HCT116 (cell line): ENCODE data around the gene RIPK4. TPM values are rescaled to one million over a fixed set of nuclear protein-coding genes. Genes with fewer than 3 reads are reported as not detected.

Source experiments
- ATAC-seq: fragments of 200-7000 bp; cut with Tn5 transposase; 2 replicates; pipeline ENCODE4 v1.9.1; 2020; ENCODE audit warnings: mild to moderate bottlenecking, moderate library complexity
- BruUV-seq: library from RNA; stranded (reverse); fragments of 400-500 nt; replicated peaks from 2 replicates; lab custom pipeline; 2021; lab: Mats Ljungman, UMichigan
- CTCF ChIA-PET: fragments of 300-600 bp; sonication (Branson Sonifier 250); formaldehyde crosslinking; loops from one replicate; lab custom pipeline; 2021; ENCODE audit warnings: antibody characterized with exemption; lab: Charles Lee
- POLR2A ChIA-PET: fragments of 300-600, 350-600 bp; sonication (Branson Sonifier 250); formaldehyde crosslinking; loops from one replicate; lab custom pipeline; 2021; ENCODE audit warnings: antibody characterized with exemption; lab: Charles Lee
- RAD21 ChIA-PET, 2 experiments: fragments of 300-600 bp; sonication (Branson Sonifier 250); formaldehyde crosslinking; loops; one replicate each; lab custom pipeline; 2023; ENCODE audit warnings: low total read pairs in 2 of 2; ENCODE audit not compliant: uncharacterized antibody in 2 of 2, unreplicated experiment in 2 of 2, low non-redundant PET in 1 of 2; lab: Charles Lee
- DNase-seq: peaks from one replicate; pipeline ENCODE4 v3.0.0-alpha.2; 2010; ENCODE audit warnings: low read depth, low spot score
- H2AFZ ChIP-seq: fragments of 200-600 bp; shearing (Covaris generic), sonication (generic); 2 replicates; pipeline ENCODE4 v1.6.1; 2017; ENCODE audit warnings: low read depth, mixed run types, mixed read lengths, antibody characterized with exemption, low read length; ENCODE audit not compliant: poor library complexity, severe bottlenecking
- H3K27ac ChIP-seq: 2 replicates; pipeline ENCODE4 v1.5.1; 2012; ENCODE audit warnings: low read depth, low read length
- H3K27me3 ChIP-seq: fragments of 200-600 bp; sonication (generic); 2 replicates; pipeline ENCODE4 v1.6.1; 2016; ENCODE audit warnings: mixed run types, low read length, mixed read lengths; ENCODE audit not compliant: insufficient read depth
- H3K36me3 ChIP-seq, 2 experiments: fragments of 200-500 bp in 1 of 2; fragments of 200-600 bp in 1 of 2; sonication (Bioruptor generic) in 1 of 2; sonication (generic) in 1 of 2; 2 replicates each; pipeline versions ENCODE4 v1.5.1 to v1.6.1; 2014 to 2016; ENCODE audit warnings: low read length in 2 of 2, inconsistent platforms in 1 of 2, mixed read lengths in 1 of 2, mixed run types in 1 of 2; ENCODE audit not compliant: insufficient read depth in 2 of 2, control insufficient read depth in 1 of 2
- H3K4me1 ChIP-seq, 2 experiments: fragments of 200-600 bp in 1 of 2; sonication (generic) in 1 of 2; 2 replicates each; pipeline versions ENCODE4 v1.5.1 to v1.6.1; 2012 to 2017; ENCODE audit warnings: low read length in 2 of 2, inconsistent platforms in 1 of 2, mild to moderate bottlenecking in 1 of 2, mixed read lengths in 1 of 2, mixed run types in 1 of 2, moderate library complexity in 1 of 2; ENCODE audit not compliant: insufficient read depth in 2 of 2, control insufficient read depth in 1 of 2
- H3K4me2 ChIP-seq: fragments of 200-600 bp; sonication (generic); 2 replicates; pipeline ENCODE4 v1.6.1; 2017; ENCODE audit warnings: mixed run types, low read length, mixed read lengths
- H3K4me3 ChIP-seq, 2 experiments: fragments of 200-600 bp in 1 of 2; sonication (generic) in 1 of 2; replicated peaks in 1 of 2; 2 replicates each; pipeline ENCODE4 v1.5.1; 2011 to 2016; ENCODE audit warnings: low read length in 2 of 2, control low read depth in 1 of 2, low read depth in 1 of 2, mild to moderate bottlenecking in 1 of 2, mixed read lengths in 1 of 2, mixed run types in 1 of 2
- H3K79me2 ChIP-seq: fragments of 200-600 bp; sonication (generic); 2 replicates; pipeline ENCODE4 v1.6.1; 2017; ENCODE audit warnings: mild to moderate bottlenecking, mixed run types, low read length, moderate library complexity, mixed read lengths; ENCODE audit not compliant: insufficient read depth
- H3K9ac ChIP-seq: fragments of 200-600 bp; sonication (generic); 2 replicates; pipeline ENCODE4 v1.6.1; 2016; ENCODE audit warnings: low read length, mixed read lengths
- H3K9me2 ChIP-seq: fragments of 200-600 bp; sonication (generic), shearing (Covaris generic); 2 replicates; pipeline ENCODE4 v1.6.1; 2017; ENCODE audit warnings: mixed run types, mild to moderate bottlenecking, moderate library complexity; ENCODE audit not compliant: insufficient read depth
- H3K9me3 ChIP-seq, 2 experiments: fragments of 200-500 bp in 1 of 2; fragments of 200-600 bp in 1 of 2; sonication (Bioruptor generic) in 1 of 2; sonication (generic) in 1 of 2; 2 replicates each; pipeline ENCODE4 v1.6.1; 2014 to 2017; ENCODE audit warnings: low read length in 2 of 2, mixed read lengths in 2 of 2, inconsistent platforms in 1 of 2, low read depth in 1 of 2, mild to moderate bottlenecking in 1 of 2, mixed run types in 1 of 2, moderate library complexity in 1 of 2; ENCODE audit not compliant: control insufficient read depth in 1 of 2, insufficient read depth in 1 of 2
- H4K20me1 ChIP-seq: fragments of 200-600 bp; sonication (generic), shearing (Covaris generic); 2 replicates; pipeline ENCODE4 v1.6.1; 2017; ENCODE audit warnings: mixed run types, mild to moderate bottlenecking, moderate library complexity; ENCODE audit not compliant: insufficient read depth
- CEBPB ChIP-seq: IDR thresholded peaks from 2 replicates; pipeline ENCODE4 v1.6.1; 2012; ENCODE audit warnings: low read depth
- CTCF ChIP-seq, 3 experiments: fragments of 200-600 bp in 1 of 3; sonication (generic) in 1 of 3; IDR thresholded peaks in 2 of 3; conservative IDR thresholded peaks in 1 of 3; 2 replicates each; pipeline ENCODE4 v1.5.1; 2012 to 2017; ENCODE audit warnings: low read depth in 2 of 3, low read length in 2 of 3, antibody characterized with exemption in 1 of 3, borderline replicate concordance in 1 of 3, control low read depth in 1 of 3, mild to moderate bottlenecking in 1 of 3, mixed read lengths in 1 of 3, mixed run types in 1 of 3, moderate library complexity in 1 of 3; ENCODE audit not compliant: insufficient read depth in 1 of 3
- ELF1 ChIP-seq: IDR thresholded peaks from 2 replicates; pipeline ENCODE4 v1.6.1; 2012; ENCODE audit warnings: low read depth, borderline replicate concordance
- FOSL1 ChIP-seq: IDR thresholded peaks from 2 replicates; pipeline ENCODE4 v1.6.1; 2012; ENCODE audit warnings: low read depth
- JUND ChIP-seq: IDR thresholded peaks from 2 replicates; pipeline ENCODE4 v1.6.1; 2012
- RAD21 ChIP-seq: IDR thresholded peaks from 2 replicates; pipeline ENCODE4 v1.6.1; 2012; ENCODE audit warnings: low read depth, mild to moderate bottlenecking
- SIN3A ChIP-seq: IDR thresholded peaks from 2 replicates; pipeline ENCODE4 v1.6.1; 2012; ENCODE audit warnings: low read depth
- SP1 ChIP-seq: IDR thresholded peaks from 2 replicates; pipeline ENCODE4 v1.6.1; 2012; ENCODE audit warnings: low read depth
- TCF7L2 ChIP-seq: IDR thresholded peaks from 2 replicates; pipeline ENCODE4 v1.7.0; 2011; ENCODE audit warnings: borderline replicate concordance, inconsistent platforms; ENCODE audit not compliant: insufficient read depth, insufficient read length; ENCODE audit errors: extremely low read depth
- ZFX ChIP-seq: fragments of 450-650 bp; IDR thresholded peaks from 2 replicates; pipeline ENCODE4 v1.6.1; 2017
- intact Hi-C: fragments of 100-400 bp; cut with micrococcal nuclease; formaldehyde crosslinking; loops from 2 replicates; pipeline ENCODE4 v1.10.0; 2022
- total RNA-seq: library from RNA; stranded (reverse); gene quantifications from one replicate; pipeline ENCODE4 v1.2.1, GENCODE V29; 2021; ENCODE audit not compliant: unreplicated experiment

The RIPK4 gene
- total RNA-seq, 1 experiment from 2014 or later = 9.9 TPM

GRCh38 chr21:41769111-41769510 lies 2.3 kb upstream of the RIPK4 start:
- ChIA-PET RAD21 (interaction anchor here (1.5 to 2.5 kb wide), 2 partner anchors 156 to 157 kb away, joined by 3 to 13 read pairs; no protein-coding TSS in a partner anchor), POLR2A (interaction anchor here (0.9 to 1.5 kb wide), 3 partner anchors 9 to 90 kb away, joined by 4 read pairs; no protein-coding TSS in a partner anchor), CTCF (interaction anchor here (0.6 to 3.9 kb wide), 6 partner anchors 9 to 157 kb away, joined by 3 to 28 read pairs (median 4); no protein-coding TSS in a partner anchor)
- Histone ChIP-seq H3K4me1 (peaks cover 33 to 39% of the 10 kb centered on the region in 2 experiments), H3K4me3 (peak overlapping the region; percentile 74 to 81), H3K9ac (peak overlapping the region; percentile 31; the same call in 1 of the 2 replicates), H4K20me1 (no peaks in the 10 kb centered on the region), H2AFZ (peak overlapping the region; percentile 80), H3K4me2 (peak overlapping the region; percentile 94), H3K27ac (no peak overlapping the region), H3K9me2 (no peaks in the 10 kb centered on the region), H3K9me3 (no peaks in the 10 kb centered on the region), H3K36me3 (no peaks in the 10 kb centered on the region; a peak in 1 of 4 replicates), H3K79me2 (peaks cover 25% of the 10 kb centered on the region), H3K27me3 (peaks cover 40% of the 10 kb centered on the region)
- no TSS peak for BruUV-seq
- intact Hi-C loops = loop anchor here (5.0 kb wide), 1 partner anchor 92 kb away; no protein-coding TSS in a partner anchor
- DNase-seq (no peak), ATAC-seq (no peak)
- no peak for TF ChIP-seq FOSL1
- TF ChIP-seq ELF1 = no peak
- no peak for TF ChIP-seq CEBPB
- no peak for TF ChIP-seq SP1

GRCh38 chr21:41768437-41769042 lies 1.7 kb upstream of the RIPK4 start:
- POLR2A ChIA-PET = interaction anchor here (0.9 to 1.5 kb wide), 4 partner anchors 9 to 156 kb away, joined by 4 to 5 read pairs (median 4); no protein-coding TSS in a partner anchor
- no peaks in the 10 kb centered on the region for H3K9me3 ChIP-seq
- ATAC-seq = peak; percentile 51
- intact Hi-C loops = loop anchor here (5.0 kb wide), 1 partner anchor 91 kb away; no protein-coding TSS in a partner anchor
- H3K79me2 ChIP-seq = peaks cover 30% of the 10 kb centered on the region
- RAD21 ChIA-PET = interaction anchor here (1.5 to 2.5 kb wide), 2 partner anchors 156 kb away, joined by 3 to 13 read pairs; no protein-coding TSS in a partner anchor
- no peaks in the 10 kb centered on the region for H4K20me1 ChIP-seq
- CTCF ChIA-PET = interaction anchor here (0.6 to 3.9 kb wide), 8 partner anchors 9 to 357 kb away, joined by 3 to 28 read pairs (median 3); no protein-coding TSS in a partner anchor
- peak; percentile 17; the same call in 1 of the 2 replicates for TF ChIP-seq SP1
- peak in 2 of 3 experiments; percentile 39 to 55; a peak in 4 of 6 replicates for TF ChIP-seq CTCF (IDR thresholded peaks at IDR 0.05 in 2 of 3, conservative IDR thresholded peaks at IDR 0.05 in 1 of 3; ENCODE audit: borderline replicate concordance in 1 of 3, insufficient read depth in 1 of 3, low read depth in 2 of 3, low read length in 2 of 3)
- TF ChIP-seq TCF7L2 = peak; percentile 32
- TF ChIP-seq JUND = no peak
- no peak for TF ChIP-seq ZFX
- peak; percentile 35; the same call in 1 of the 2 replicates for TF ChIP-seq FOSL1
- no peak for TF ChIP-seq SIN3A
- peak; percentile 52 for TF ChIP-seq RAD21
- H3K9ac ChIP-seq = peak overlapping the region; percentile 31
- H3K9me2 ChIP-seq = no peaks in the 10 kb centered on the region
- peaks cover 37% of the 10 kb centered on the region for H3K27me3 ChIP-seq
- BruUV-seq = no TSS peak
- H3K4me3 ChIP-seq = peak overlapping the region; percentile 74 to 81
- DNase-seq = peak; percentile 32
- H3K36me3 ChIP-seq = no peaks in the 10 kb centered on the region; a peak in 1 of 4 replicates
- no peak overlapping the region for H3K27ac ChIP-seq
- H3K4me2 ChIP-seq = peak overlapping the region; percentile 94
- peak overlapping the region; percentile 80 for H2AFZ ChIP-seq
- peaks cover 33 to 39% of the 10 kb centered on the region in 2 experiments for H3K4me1 ChIP-seq
